Epidermal melanocyte (primary cell): Measurements from ENCODE around the gene FAM114A1.
"Not testable (repeated sequence)": the region's sequence is repeated elsewhere in the genome, so short reads cannot be mapped to it uniquely, and the experiment has no call there.

Experiments used
- DNase-seq: peaks from one replicate; pipeline ENCODE4 v3.0.0; 2011; ENCODE audit warnings: low spot score; ENCODE audit not compliant: insufficient read length

The FAM114A1 gene

GRCh38 chr4:38902695-38903094, 35.1 kb downstream of the FAM114A1 start:
- DNase-seq: no peak

- DNase-seq: no peak
Measured at GRCh38 chr4:38904090-38904666, 36.6 kb downstream of the FAM114A1 start.

GRCh38 chr4:38904682-38905081, 37.1 kb downstream of the FAM114A1 start:
- DNase-seq: no peak

- no peak for DNase-seq
Measured at GRCh38 chr4:38905652-38906385, 38.2 kb downstream of the FAM114A1 start.

GRCh38 chr4:38907696-38908270, 40.2 kb downstream of the FAM114A1 start:
- DNase-seq: no peak

- no peak for DNase-seq
Measured at GRCh38 chr4:38909015-38909414, 41.4 kb downstream of the FAM114A1 start.

- no peak for DNase-seq
Measured at GRCh38 chr4:38911257-38911656, 43.7 kb downstream of the FAM114A1 start.

GRCh38 chr4:38914854-38915253, 47.2 kb downstream of the FAM114A1 start:
- DNase-seq: no peak

GRCh38 chr4:38916267-38916666, 48.7 kb downstream of the FAM114A1 start:
- DNase-seq: not testable (repeated sequence)

GRCh38 chr4:38917481-38918025, 49.9 kb downstream of the FAM114A1 start:
- DNase-seq: no peak

GRCh38 chr4:38919494-38919893, 51.9 kb downstream of the FAM114A1 start:
- DNase-seq: no peak

- DNase-seq: no peak
Measured at GRCh38 chr4:38920186-38920585, 52.6 kb downstream of the FAM114A1 start.

GRCh38 chr4:38920677-38921076, 53.1 kb downstream of the FAM114A1 start:
- DNase-seq: no peak

GRCh38 chr4:38921151-38921550, 53.5 kb downstream of the FAM114A1 start:
- no peak for DNase-seq

GRCh38 chr4:38923746-38924145, 56.1 kb downstream of the FAM114A1 start:
- DNase-seq: no peak

- no peak for DNase-seq
Measured at GRCh38 chr4:38924353-38924752, 56.7 kb downstream of the FAM114A1 start.

- peak; percentile 53 for DNase-seq
Measured at GRCh38 chr4:38925492-38926413, 58.1 kb downstream of the FAM114A1 start.

GRCh38 chr4:38926896-38927295, 59.3 kb downstream of the FAM114A1 start:
- no peak for DNase-seq

- no peak for DNase-seq
Measured at GRCh38 chr4:38928568-38928967, 61.0 kb downstream of the FAM114A1 start.

- DNase-seq: no peak
Measured at GRCh38 chr4:38928974-38929373, 61.4 kb downstream of the FAM114A1 start.

- no peak for DNase-seq
Measured at GRCh38 chr4:38930204-38930603, 62.6 kb downstream of the FAM114A1 start.
